Spinal cord (tissue), 10 donors: ENCODE results near the gene ACTL7A. TPM values are rescaled to one million over a fixed set of nuclear protein-coding genes. Genes with fewer than 3 reads are reported as not detected.
"Not testable (repeated sequence)": the region's sequence is repeated elsewhere in the genome, so short reads cannot be mapped to it uniquely, and the experiment has no call there.

Source experiments
- DNase-seq, 6 donors: peaks; one replicate each; pipeline versions ENCODE4 v3.0.0 to v3.0.0-alpha.2; 2013 to 2015; ENCODE audit warnings: low spot score in 6 of 6, low read depth in 4 of 6
- H3K27ac ChIP-seq: one replicate; pipeline ENCODE4 v1.5.1; 2013; ENCODE audit warnings: low read depth, low read length, control low read depth
- H3K27me3 ChIP-seq: one replicate; pipeline ENCODE4 v1.6.1; 2013; ENCODE audit warnings: low read length; ENCODE audit not compliant: control insufficient read depth, insufficient read depth
- H3K36me3 ChIP-seq: one replicate; pipeline ENCODE4 v1.6.1; 2013; ENCODE audit warnings: low read length; ENCODE audit not compliant: control insufficient read depth, insufficient read depth
- H3K4me1 ChIP-seq: one replicate; pipeline ENCODE4 v1.6.1; 2013; ENCODE audit warnings: low read length; ENCODE audit not compliant: control insufficient read depth, insufficient read depth
- H3K4me3 ChIP-seq: one replicate; pipeline ENCODE4 v1.5.1; 2013; ENCODE audit warnings: low read depth, low read length, control low read depth
- H3K9me3 ChIP-seq: one replicate; pipeline ENCODE4 v1.6.1; 2013; ENCODE audit warnings: low read length; ENCODE audit not compliant: control insufficient read depth, insufficient read depth
- WGBS: methylation state at CpG from one replicate; pipeline ENCODE4 v1.1.5; 2013; ENCODE audit warnings: missing lambda C conversion rate; ENCODE audit not compliant: insufficient coverage; 5-methylcytosine and 5-hydroxymethylcytosine counted together
- polyA plus RNA-seq, 2 donors: library from polyadenylated mRNA; unstranded; fragments of 120-200 nt; gene quantifications; one replicate each; pipeline ENCODE4 v1.2.1, GENCODE V29; 2013; ENCODE audit not compliant: insufficient read length in 2 of 2
- total RNA-seq, 2 donors: library from RNA; depleted of rRNA in 1 of 2; stranded (reverse); fragments of 120-200 nt in 1 of 2; fragments of >200 nt in 1 of 2; gene quantifications; one replicate each; pipeline versions ENCODE4 v1.2.3 to v1.2.4, GENCODE V29; 2013 to 2014
- donor health status: healthy.

ACTL7A gene
- total and polyA plus RNA-seq, 4 donors, result not detected

GRCh38 chr9:108845507-108845906 lies 16.6 kb upstream of the ACTL7A start:
- H3K9me3 ChIP-seq, result no peaks in the 10 kb centered on the region
- no peaks in the 10 kb centered on the region for H3K4me1 ChIP-seq
- no CpG with 5 or more reads among the region's 5 CpGs for WGBS
- no peaks in the 10 kb centered on the region for H3K36me3 ChIP-seq
- H3K4me3 ChIP-seq, result no peak overlapping the region
- DNase-seq, result no peak
- H3K27me3 ChIP-seq, result no peaks in the 10 kb centered on the region
- no peak overlapping the region for H3K27ac ChIP-seq

DNA sequence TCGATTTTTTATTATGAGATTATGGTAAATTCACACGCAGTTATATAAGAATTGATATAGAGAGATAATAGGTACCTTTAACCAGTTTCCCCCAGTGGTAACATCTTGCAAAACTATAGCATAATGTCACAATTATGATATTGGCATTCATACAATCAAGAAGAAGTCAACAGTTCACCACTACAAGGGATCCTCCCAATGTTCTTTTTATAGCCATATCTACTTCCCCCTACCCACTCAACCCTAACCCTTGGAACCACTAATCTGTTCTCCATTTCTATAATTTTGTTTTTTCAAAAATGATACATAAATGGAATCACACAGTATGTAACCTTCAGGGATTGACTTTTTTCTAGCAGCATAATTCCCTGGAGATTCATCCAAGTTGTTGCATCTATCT lies 16.1 kb upstream of the ACTL7A start:
- Histone ChIP-seq H3K27me3 (no peaks in the 10 kb centered on the region), H3K9me3 (no peaks in the 10 kb centered on the region), H3K36me3 (no peaks in the 10 kb centered on the region), H3K27ac (no peak overlapping the region), H3K4me1 (no peaks in the 10 kb centered on the region), H3K4me3 (no peak overlapping the region)
- no CpG with 5 or more reads among the region's 2 CpGs for WGBS
- no peak for DNase-seq

GRCh38 chr9:108848296-108848695 lies 13.8 kb upstream of the ACTL7A start:
- 95% methylated on average over 8 of the region's 8 CpGs for WGBS
- H3K9me3 ChIP-seq, DNase-seq, H3K4me3 ChIP-seq, H3K27ac ChIP-seq, H3K27me3 ChIP-seq, H3K36me3 ChIP-seq, H3K4me1 ChIP-seq: not testable (repeated sequence)

GRCh38 chr9:108850293-108850897 lies 11.7 kb upstream of the ACTL7A start:
- Histone ChIP-seq H3K4me3 (no peak overlapping the region), H3K9me3 (no peaks in the 10 kb centered on the region), H3K27me3 (no peaks in the 10 kb centered on the region), H3K36me3 (peaks cover 4% of the 10 kb centered on the region), H3K27ac (no peak overlapping the region), H3K4me1 (no peaks in the 10 kb centered on the region)
- WGBS, result 86% methylated on average over 1 of the region's 3 CpGs
- DNase-seq, result peak in 2 of 6 donors; percentile 26 to 28

DNA sequence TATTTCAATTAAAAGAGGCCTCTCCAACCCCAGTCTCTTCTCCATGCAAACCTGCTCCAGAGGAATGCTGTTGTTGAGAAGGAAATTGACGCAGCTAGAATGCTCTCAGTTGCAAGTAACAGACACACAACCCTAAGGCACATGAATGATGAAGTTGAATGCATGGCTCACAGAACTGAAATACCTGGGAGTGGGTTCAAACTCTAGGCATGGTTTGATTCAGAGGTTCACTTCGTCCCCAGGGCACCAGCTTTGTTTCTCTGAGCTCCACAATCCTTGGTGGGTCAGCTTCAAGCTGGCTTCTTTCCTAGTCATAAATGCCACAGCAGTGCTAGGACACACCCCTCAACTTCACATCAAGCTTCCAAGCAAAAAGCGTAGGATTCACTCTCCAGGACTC lies 10.9 kb upstream of the ACTL7A start:
- peaks cover 6% of the 10 kb centered on the region for H3K36me3 ChIP-seq

GRCh38 chr9:108852079-108852478 lies 10.0 kb upstream of the ACTL7A start:
- no peak overlapping the region for H3K27ac ChIP-seq
- H3K27me3 ChIP-seq, result no peaks in the 10 kb centered on the region
- no peaks in the 10 kb centered on the region for H3K4me1 ChIP-seq
- no CpG with 5 or more reads among the region's 1 CpG for WGBS
- peaks cover 6% of the 10 kb centered on the region for H3K36me3 ChIP-seq
- no peaks in the 10 kb centered on the region for H3K9me3 ChIP-seq
- no peak for DNase-seq
- no peak overlapping the region for H3K4me3 ChIP-seq

More for the DNA sequence above, 10.9 kb upstream of the ACTL7A start:
- Histone ChIP-seq H3K27me3 (no peaks in the 10 kb centered on the region), H3K4me1 (no peaks in the 10 kb centered on the region), H3K9me3 (no peaks in the 10 kb centered on the region), H3K4me3 (no peak overlapping the region), H3K27ac (no peak overlapping the region)
- WGBS, result 78% methylated on average over 2 of the region's 3 CpGs
- no peak for DNase-seq

DNA sequence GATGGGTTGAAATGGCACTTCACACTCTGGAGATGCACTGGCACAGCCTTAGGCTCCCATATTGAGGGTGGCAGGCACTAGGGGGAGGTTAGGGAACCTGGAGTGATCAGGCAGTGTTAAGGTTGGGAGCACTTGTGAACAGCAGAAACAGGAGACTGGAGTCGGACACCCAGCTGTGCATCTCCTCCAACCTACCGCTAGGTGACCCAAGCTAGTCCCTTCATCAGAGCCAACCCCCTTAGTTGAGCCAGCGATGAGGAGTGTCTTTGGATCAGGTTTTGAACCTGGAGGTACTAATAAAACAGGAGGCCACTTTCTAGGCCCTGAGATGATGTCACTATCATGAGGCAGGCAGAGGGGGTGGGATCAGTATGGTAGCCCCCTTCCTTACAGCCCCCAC lies 8.0 kb upstream of the ACTL7A start:
- Histone ChIP-seq H3K27me3 (no peaks in the 10 kb centered on the region), H3K9me3 (no peaks in the 10 kb centered on the region), H3K4me3 (no peak overlapping the region), H3K4me1 (no peaks in the 10 kb centered on the region), H3K27ac (no peak overlapping the region), H3K36me3 (peaks cover 6% of the 10 kb centered on the region)
- no peak for DNase-seq
- WGBS, result no CpG with 5 or more reads among the region's 3 CpGs

- Histone ChIP-seq H3K9me3 (no peaks in the 10 kb centered on the region), H3K36me3 (peaks cover 6% of the 10 kb centered on the region), H3K4me1 (no peaks in the 10 kb centered on the region), H3K27ac (no peak overlapping the region), H3K4me3 (no peak overlapping the region), H3K27me3 (no peaks in the 10 kb centered on the region)
- DNase-seq, result no peak
- WGBS, result 96% methylated on average over 59 of the region's 59 CpGs
Observed at GRCh38 chr9:108854641-108855528, 7.2 kb upstream of the ACTL7A start.

DNA sequence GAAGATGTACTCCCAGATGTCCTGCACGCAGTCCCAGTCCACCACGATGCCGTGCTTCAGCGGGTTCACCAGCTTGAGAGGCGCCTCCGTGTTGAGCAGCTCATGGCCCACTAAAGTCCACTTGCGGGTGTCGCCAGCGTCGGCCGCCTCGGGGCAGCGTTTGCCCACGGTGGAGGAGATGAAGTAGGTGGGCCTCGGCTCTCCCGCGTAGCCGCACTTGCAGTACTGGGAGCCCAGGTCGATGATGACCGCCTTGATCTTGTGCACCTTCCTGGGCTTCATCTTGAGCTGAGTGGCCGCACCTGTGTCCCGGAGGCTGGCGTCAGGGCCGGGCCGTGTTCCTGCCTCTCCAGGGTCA lies 6.6 kb upstream of the ACTL7A start:
- no peak for DNase-seq
- Histone ChIP-seq H3K9me3 (no peaks in the 10 kb centered on the region), H3K4me1 (no peaks in the 10 kb centered on the region), H3K4me3 (no peak overlapping the region), H3K36me3 (peaks cover 6% of the 10 kb centered on the region), H3K27me3 (no peaks in the 10 kb centered on the region), H3K27ac (no peak overlapping the region)
- WGBS, result 96% methylated on average over 25 of the region's 25 CpGs

GRCh38 chr9:108855888-108856287 lies 6.2 kb upstream of the ACTL7A start, which contains the start of gene ACTL7B:
Gene ACTL7B, minus strand, starts transcription at chr9:108855986. Its CDS starts 56 bp downstream, at chr9:108855930.
- Histone ChIP-seq H3K4me3 (no peak within 1 kb of the TSS), H3K36me3 (peaks cover 6% of the 10 kb centered on the region), H3K4me1 (no peaks in the 10 kb centered on the region), H3K9me3 (no peaks in the 10 kb centered on the region), H3K27ac (no peak within 1 kb of the TSS), H3K27me3 (no peaks in the 10 kb centered on the region)
- DNase-seq, result no peak
- 74% methylated on average over 7 of the region's 7 CpGs for WGBS
